ENCODE measurements around the gene UBA5. TPM values are rescaled to one million over a fixed set of nuclear protein-coding genes. Genes with fewer than 3 reads are reported as not detected.
A peak's percentile ranks its signal among the peaks of the same experiment; 100 is the strongest.

UBA5 gene
- total RNA-seq, 1 donor from 2014 or later: 43.0 TPM

DNA sequence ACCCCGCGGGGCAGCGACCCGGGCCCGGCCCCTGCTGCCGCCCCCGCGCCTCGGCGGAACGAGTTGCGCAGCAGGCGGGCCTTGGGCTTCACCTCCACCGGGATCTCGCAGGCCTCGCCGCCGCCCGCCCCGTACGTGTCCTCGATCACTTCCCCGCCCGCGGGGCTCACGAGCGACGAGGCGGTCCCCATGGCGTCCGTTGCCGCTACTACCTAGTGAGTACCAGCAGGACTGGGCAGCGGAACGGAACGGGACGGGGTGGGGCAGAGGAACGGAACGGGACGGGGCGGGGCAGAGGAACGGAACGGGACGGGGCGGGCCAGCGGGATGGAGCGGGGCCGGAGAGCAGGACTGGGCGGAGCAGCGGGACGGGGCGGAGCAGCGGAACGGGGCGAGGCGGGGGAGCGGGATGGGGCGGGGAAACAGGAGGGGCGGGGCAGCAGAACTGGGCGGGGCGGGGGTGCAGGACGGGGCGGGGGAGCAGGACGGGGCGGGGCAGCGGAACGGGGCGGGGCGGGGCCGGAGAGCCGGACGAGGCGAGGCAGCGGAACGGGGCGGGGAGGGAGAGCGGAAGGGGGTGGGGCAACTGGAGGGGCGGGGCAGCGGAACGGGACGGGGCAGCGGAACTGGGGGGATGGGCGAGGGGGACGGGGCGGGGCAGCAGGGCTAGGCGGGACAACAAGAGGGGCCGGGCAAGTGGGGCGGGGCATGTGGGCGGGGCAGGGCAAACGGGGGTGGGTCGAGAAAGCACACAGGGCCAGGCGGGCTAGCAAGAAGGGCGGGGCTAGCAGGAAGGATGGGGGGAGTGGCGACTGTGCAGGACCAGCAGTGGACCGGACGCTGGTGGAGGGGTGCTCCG is 62.3 kb downstream of the UBA5 start, which contains the start of gene NPHP3:
Gene NPHP3 (minus strand): TSS at position 245 of the 859 bp plus-strand sequence. CDS start 54 bp downstream, at position 191.
- Mint-ChIP-seq H3K9me3 (ENCODE audit: unreplicated experiment) (peaks cover 11% of the 10 kb centered on the region), H3K36me3 (ENCODE audit: unreplicated experiment) (no peaks in the 10 kb centered on the region), H3K4me3 (ENCODE audit: unreplicated experiment) (peak within 1 kb of the TSS; percentile 92), H3K27me3 (ENCODE audit: unreplicated experiment) (no peaks in the 10 kb centered on the region), H3K4me1 (ENCODE audit: low read depth, unreplicated experiment) (peaks cover 4% of the 10 kb centered on the region), H3K27ac (ENCODE audit: unreplicated experiment) (peak within 1 kb of the TSS; percentile 52)
- DNase-seq: peak; percentile 96
- TF ChIP-seq CTCF (IDR thresholded peaks at IDR 0.05; ENCODE audit: partially characterized antibody, unreplicated experiment): no peak

- H3K4me1 Mint-ChIP-seq (ENCODE audit: low read depth, unreplicated experiment): peaks cover 4% of the 10 kb centered on the region
- DNase-seq: no peak
- no peaks in the 10 kb centered on the region for H3K36me3 Mint-ChIP-seq (ENCODE audit: unreplicated experiment)
- H3K27ac Mint-ChIP-seq (ENCODE audit: unreplicated experiment): peak overlapping the region; percentile 20
- no peaks in the 10 kb centered on the region for H3K27me3 Mint-ChIP-seq (ENCODE audit: unreplicated experiment)
- H3K9me3 Mint-ChIP-seq (ENCODE audit: unreplicated experiment): peaks cover 11% of the 10 kb centered on the region
- no peak for TF ChIP-seq CTCF (IDR thresholded peaks at IDR 0.05; ENCODE audit: partially characterized antibody, unreplicated experiment)
- H3K4me3 Mint-ChIP-seq (ENCODE audit: unreplicated experiment): peak overlapping the region; percentile 90
Measured at GRCh38 chr3:132723024-132723950, 63.2 kb downstream of the UBA5 start.

- peak; percentile 83 for TF ChIP-seq CTCF (IDR thresholded peaks at IDR 0.05; ENCODE audit: partially characterized antibody, unreplicated experiment)
- Mint-ChIP-seq H3K27ac (ENCODE audit: unreplicated experiment) (no peak overlapping the region), H3K36me3 (ENCODE audit: unreplicated experiment) (no peaks in the 10 kb centered on the region), H3K4me3 (ENCODE audit: unreplicated experiment) (no peak overlapping the region), H3K9me3 (ENCODE audit: unreplicated experiment) (peaks cover 8% of the 10 kb centered on the region), H3K4me1 (ENCODE audit: low read depth, unreplicated experiment) (no peaks in the 10 kb centered on the region), H3K27me3 (ENCODE audit: unreplicated experiment) (no peaks in the 10 kb centered on the region)
- no peak for DNase-seq
Measured at GRCh38 chr3:132726341-132726823, 66.3 kb downstream of the UBA5 start.

Other genes with a start within 250 kb of the UBA5 start
- gene DNAJC13, start 242.8 kb upstream of the UBA5 start, total RNA-seq (ENCODE audit: unreplicated experiment): 48.5 TPM
- gene ACKR4, start 63.1 kb upstream of the UBA5 start, total RNA-seq (ENCODE audit: unreplicated experiment): 0.22 TPM
- 9.4 TPM for gene ACAD11, start 520 bp upstream of the UBA5 start, total RNA-seq (ENCODE audit: unreplicated experiment)
- gene NPHP3, start 62.1 kb downstream of the UBA5 start, total RNA-seq (ENCODE audit: unreplicated experiment): 8.4 TPM